WTC11 (cell line): ENCODE results near the gene TANGO6. TPM values are rescaled to one million over a fixed set of nuclear protein-coding genes. Genes with fewer than 3 reads are reported as not detected.

ENCODE experiments used
- ATAC-seq: fragments of 200-7000 bp; cut with Tn5 transposase; 2 replicates; pipeline ENCODE4 v1.10.0; 2021; ENCODE audit warnings: mild to moderate bottlenecking, moderate library complexity
- CTCF ChIA-PET: fragments of 300-600 bp; sonication (Branson Sonifier 250); formaldehyde crosslinking; loops from one replicate; lab custom pipeline; 2021; ENCODE audit warnings: antibody characterized with exemption; lab: Charles Lee
- POLR2A ChIA-PET: fragments of 350-600 bp; sonication (Branson Sonifier 250); formaldehyde crosslinking; loops from one replicate; lab custom pipeline; 2021; ENCODE audit warnings: antibody characterized with exemption; lab: Charles Lee
- DNase-seq: peaks from one replicate; pipeline ENCODE4 v3.0.0; 2021; ENCODE audit warnings: low spot score
- H3K27ac Mint-ChIP-seq: 2 replicates; pipeline ENCODE4 v1.8.0; 2021; ENCODE audit warnings: mixed read lengths
- H3K27me3 Mint-ChIP-seq: 2 replicates; pipeline ENCODE4 v1.8.0; 2021; ENCODE audit warnings: low read depth, mild to moderate bottlenecking, moderate library complexity, mixed read lengths
- H3K36me3 Mint-ChIP-seq: 2 replicates; pipeline ENCODE4 v1.8.0; 2021; ENCODE audit warnings: mixed read lengths
- H3K4me1 Mint-ChIP-seq: 2 replicates; pipeline ENCODE4 v1.8.0; 2022; ENCODE audit warnings: mixed read lengths
- H3K4me3 Mint-ChIP-seq: 2 replicates; pipeline ENCODE4 v1.8.0; 2021; ENCODE audit warnings: mild to moderate bottlenecking, moderate library complexity, mixed read lengths
- H3K9me3 Mint-ChIP-seq: 2 replicates; pipeline ENCODE4 v1.8.0; 2021; ENCODE audit warnings: mixed read lengths
- ATF3 ChIP-seq: sonication (generic); formaldehyde crosslinking; conservative IDR thresholded peaks from 2 replicates; pipeline ENCODE4 v1.8.1; 2022; ENCODE audit warnings: mild to moderate bottlenecking, missing genetic modification reagents
- ATF6 ChIP-seq: sonication (generic); formaldehyde crosslinking; IDR thresholded peaks from 2 replicates; pipeline ENCODE4 v1.8.1; 2023; ENCODE audit warnings: mild to moderate bottlenecking, missing genetic modification reagents
- ESRRA ChIP-seq: sonication (generic); formaldehyde crosslinking; IDR thresholded peaks from 2 replicates; pipeline ENCODE4 v1.8.1; 2022; ENCODE audit warnings: mild to moderate bottlenecking, missing genetic modification reagents, borderline replicate concordance
- ETV6 ChIP-seq: sonication (generic); formaldehyde crosslinking; IDR thresholded peaks from 2 replicates; pipeline ENCODE4 v1.8.1; 2022; ENCODE audit warnings: mild to moderate bottlenecking, missing genetic modification reagents
- IRF1 ChIP-seq: sonication (generic); formaldehyde crosslinking; IDR thresholded peaks from 2 replicates; pipeline ENCODE4 v1.8.0; 2023; ENCODE audit warnings: missing genetic modification reagents
- IRF2 ChIP-seq: sonication (generic); formaldehyde crosslinking; IDR thresholded peaks from 2 replicates; pipeline ENCODE4 v1.8.0; 2022; ENCODE audit warnings: low read depth, missing genetic modification reagents, borderline replicate concordance
- JUN ChIP-seq: sonication (generic); formaldehyde crosslinking; IDR thresholded peaks from 2 replicates; pipeline ENCODE4 v1.8.0; 2023; ENCODE audit warnings: mild to moderate bottlenecking, missing genetic modification reagents
- KAT7 ChIP-seq: sonication (generic); formaldehyde crosslinking; IDR thresholded peaks from 2 replicates; pipeline ENCODE4 v1.8.1; 2023; ENCODE audit warnings: missing genetic modification reagents, mild to moderate bottlenecking, borderline replicate concordance
- MLX ChIP-seq: sonication (generic); formaldehyde crosslinking; IDR thresholded peaks from 2 replicates; pipeline ENCODE4 v1.8.1; 2023; ENCODE audit warnings: mild to moderate bottlenecking, missing genetic modification reagents, moderate library complexity
- MYBL2 ChIP-seq: sonication (generic); formaldehyde crosslinking; IDR thresholded peaks from 2 replicates; pipeline ENCODE4 v1.8.1; 2023; ENCODE audit warnings: mild to moderate bottlenecking, moderate library complexity, missing genetic modification reagents
- RELA ChIP-seq: sonication (generic); formaldehyde crosslinking; IDR thresholded peaks from 2 replicates; pipeline ENCODE4 v1.8.1; 2022; ENCODE audit warnings: missing genetic modification reagents, mild to moderate bottlenecking, borderline replicate concordance
- SMAD3 ChIP-seq: sonication (generic); formaldehyde crosslinking; IDR thresholded peaks from 2 replicates; pipeline ENCODE4 v1.8.0; 2022; ENCODE audit warnings: missing genetic modification reagents, mild to moderate bottlenecking, borderline replicate concordance
- ZNF138 ChIP-seq: sonication (generic); formaldehyde crosslinking; conservative IDR thresholded peaks from 2 replicates; pipeline ENCODE4 v1.8.1; 2022; ENCODE audit warnings: mild to moderate bottlenecking, moderate library complexity, missing genetic modification reagents
- ZNF232 ChIP-seq: sonication (generic); formaldehyde crosslinking; IDR thresholded peaks from 2 replicates; pipeline ENCODE4 v1.8.0; 2022; ENCODE audit warnings: mild to moderate bottlenecking, missing genetic modification reagents
- ZNF396 ChIP-seq: fragments of 250-450 bp; sonication (Bioruptor Pico); IDR thresholded peaks from 2 replicates; pipeline ENCODE4 v1.8.0; 2021; ENCODE audit warnings: mild to moderate bottlenecking, moderate library complexity, borderline replicate concordance
- ZNF416 ChIP-seq: fragments of 250-450 bp; sonication (Bioruptor Pico); IDR thresholded peaks from 2 replicates; pipeline ENCODE4 v1.9.0; 2021; ENCODE audit warnings: mild to moderate bottlenecking, inconsistent platforms
- ZNF532 ChIP-seq: fragments of 250-450 bp; sonication (Bioruptor Pico); IDR thresholded peaks from 2 replicates; pipeline ENCODE4 v1.9.0; 2021; ENCODE audit warnings: mild to moderate bottlenecking, borderline replicate concordance
- ZSCAN18 ChIP-seq: fragments of 250-450 bp; sonication (Bioruptor Pico); IDR thresholded peaks from 2 replicates; pipeline ENCODE4 v2.1.2; 2022; ENCODE audit warnings: mild to moderate bottlenecking, moderate library complexity
- total RNA-seq: library from RNA; stranded (reverse); gene quantifications from 3 replicates; pipeline ENCODE4 v1.2.3, GENCODE V29; 2021

Gene TANGO6
- total RNA-seq, 1 experiment from 2014 or later = 15.6 TPM

GRCh38 chr16:69113216-69113615 is 269.9 kb downstream of the TANGO6 start (continued):
- TF ChIP-seq MLX (CRISPR knock-in tag) = no peak
- no peak for TF ChIP-seq IRF2 (CRISPR knock-in tag)
- no peak for TF ChIP-seq ETV6 (CRISPR knock-in tag)
- no peak for TF ChIP-seq KAT7 (CRISPR knock-in tag)
- TF ChIP-seq ATF6 (CRISPR knock-in tag) = no peak

GRCh38 chr16:69114346-69114975 is 271.1 kb downstream of the TANGO6 start:
- no peak for ATAC-seq
- H3K36me3 Mint-ChIP-seq = peaks cover 88% of the 10 kb centered on the region
- ChIA-PET POLR2A (no interaction called here), CTCF (interaction anchor here (0.8 kb wide), 1 partner anchor 17 kb away, joined by 3 read pairs; no protein-coding TSS in a partner anchor)
- H3K27ac Mint-ChIP-seq = peak overlapping the region; percentile 89
- H3K27me3 Mint-ChIP-seq = no peaks in the 10 kb centered on the region
- H3K4me1 Mint-ChIP-seq = peaks cover 25% of the 10 kb centered on the region
- TF ChIP-seq ESRRA (no peak), JUN (no peak), ZSCAN18 (CRISPR knock-in tag) (no peak), ZNF396 (CRISPR knock-in tag) (no peak), ZNF138 (CRISPR knock-in tag) (no peak), ZNF232 (CRISPR knock-in tag) (no peak), SMAD3 (CRISPR knock-in tag) (no peak), ZNF416 (no peak), RELA (no peak), ZNF532 (CRISPR knock-in tag) (no peak), ATF3 (CRISPR knock-in tag) (no peak), MYBL2 (no peak), IRF1 (CRISPR knock-in tag) (no peak), KAT7 (CRISPR knock-in tag) (no peak)
- DNase-seq = peak; percentile 7
- no peak overlapping the region for H3K4me3 Mint-ChIP-seq
- no peaks in the 10 kb centered on the region for H3K9me3 Mint-ChIP-seq
